ENCODE measurements around the gene ERMP1.

Gene ERMP1

DNA sequence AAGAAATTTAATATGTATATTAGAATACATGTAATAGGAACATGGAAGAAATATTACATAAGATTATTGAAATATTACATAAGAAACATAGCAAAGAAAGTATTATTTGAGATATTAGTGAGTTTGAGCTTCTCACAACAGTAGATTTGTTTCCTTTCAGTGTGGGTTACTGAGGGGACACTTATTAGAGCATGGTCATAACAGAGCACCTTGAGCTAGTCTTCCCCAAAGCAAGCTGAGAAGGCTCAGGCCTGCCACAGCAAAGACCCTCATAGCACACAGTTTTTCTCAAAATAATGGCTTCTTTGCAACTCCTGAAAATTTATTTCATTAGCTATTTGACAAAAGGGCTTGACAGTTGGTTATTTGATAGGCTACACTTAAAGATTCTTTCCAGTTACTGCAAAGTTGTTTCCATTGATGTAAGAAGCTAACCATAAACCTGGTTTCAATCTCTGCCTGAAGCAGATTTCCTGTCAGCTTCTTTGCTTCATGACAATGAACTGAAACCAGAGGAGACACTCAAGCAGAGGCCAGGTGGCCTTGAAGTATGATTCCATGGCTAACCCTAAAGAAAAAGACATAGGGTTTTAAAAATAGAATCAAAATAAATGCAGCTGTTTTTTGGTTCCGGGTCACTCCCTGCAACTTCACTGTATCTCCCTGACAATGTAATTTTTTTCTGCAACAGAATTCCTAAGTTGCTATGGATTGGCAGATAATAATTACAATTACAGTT lies 68.6 kb downstream of the ERMP1 start:
- no peaks in the 10 kb centered on the region for H3K27me3 ChIP-seq (ENCODE audit: control insufficient read depth, insufficient read depth, low read length)
- H3K36me3 ChIP-seq (ENCODE audit: control insufficient read depth, insufficient read depth, low read length) = peaks cover 15% of the 10 kb centered on the region
- H3K9me3 ChIP-seq (ENCODE audit: control insufficient read depth, insufficient read depth, low read length) = no peaks in the 10 kb centered on the region
- no peak overlapping the region for H3K4me3 ChIP-seq (ENCODE audit: low read depth, low read length)
- H3K4me1 ChIP-seq (ENCODE audit: control insufficient read depth, insufficient read depth, low read length) = peaks cover 2% of the 10 kb centered on the region
- no peak overlapping the region for H3K9ac ChIP-seq (ENCODE audit: low read depth, low read length)

GRCh38 chr9:5762421-5762820 lies 70.5 kb downstream of the ERMP1 start:
- H3K36me3 ChIP-seq (ENCODE audit: control insufficient read depth, insufficient read depth, low read length) = peaks cover 15% of the 10 kb centered on the region
- H3K27me3 ChIP-seq (ENCODE audit: control insufficient read depth, insufficient read depth, low read length) = no peaks in the 10 kb centered on the region
- H3K4me1 ChIP-seq (ENCODE audit: control insufficient read depth, insufficient read depth, low read length) = peaks cover 2% of the 10 kb centered on the region
- no peaks in the 10 kb centered on the region for H3K9me3 ChIP-seq (ENCODE audit: control insufficient read depth, insufficient read depth, low read length)
- H3K9ac ChIP-seq (ENCODE audit: low read depth, low read length) = no peak overlapping the region
- no peak overlapping the region for H3K4me3 ChIP-seq (ENCODE audit: low read depth, low read length)

DNA sequence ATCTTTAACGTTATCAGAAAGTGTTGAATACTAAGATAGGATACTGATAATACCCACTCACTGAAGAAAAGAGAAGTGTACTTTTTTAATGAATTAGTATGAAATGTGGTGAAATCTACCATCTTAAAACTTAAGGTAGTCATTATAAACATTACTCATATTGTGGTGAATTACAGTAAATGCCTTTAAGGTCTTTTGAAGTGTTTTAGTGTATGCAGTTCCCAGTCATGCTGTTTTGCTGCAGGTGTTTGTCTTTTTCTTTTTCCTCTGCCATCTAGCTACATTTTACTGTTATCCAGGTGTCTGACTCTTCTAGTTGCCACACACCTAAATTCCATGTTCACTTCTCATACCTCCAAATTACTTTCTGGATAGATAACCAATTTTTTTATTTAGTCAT lies 72.6 kb downstream of the ERMP1 start:
- Histone ChIP-seq H3K4me1 (ENCODE audit: control insufficient read depth, insufficient read depth, low read length) (peaks cover 2% of the 10 kb centered on the region), H3K9ac (ENCODE audit: low read depth, low read length) (no peak overlapping the region), H3K27me3 (ENCODE audit: control insufficient read depth, insufficient read depth, low read length) (no peaks in the 10 kb centered on the region), H3K9me3 (ENCODE audit: control insufficient read depth, insufficient read depth, low read length) (no peaks in the 10 kb centered on the region), H3K4me3 (ENCODE audit: low read depth, low read length) (no peak overlapping the region), H3K36me3 (ENCODE audit: control insufficient read depth, insufficient read depth, low read length) (peaks cover 9% of the 10 kb centered on the region)

DNA sequence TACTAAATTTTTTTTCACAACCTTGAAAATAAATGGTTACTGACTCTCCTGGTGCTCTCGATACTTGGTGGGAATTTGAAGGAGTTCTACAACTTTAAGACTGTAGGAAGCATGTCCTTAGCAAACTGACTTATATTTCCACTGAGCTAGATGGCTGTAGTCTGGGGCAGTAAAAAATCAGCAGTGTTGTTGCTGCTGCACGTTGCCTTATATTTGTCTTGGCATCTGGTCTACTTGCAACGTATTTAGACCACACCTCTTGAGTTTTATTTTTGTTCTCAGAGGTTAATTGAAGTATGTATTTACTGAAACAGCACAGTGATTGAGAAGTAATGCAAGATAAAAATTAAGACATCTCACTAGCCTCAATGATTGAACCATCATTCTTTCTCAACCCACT lies 76.3 kb downstream of the ERMP1 start:
- Histone ChIP-seq H3K9ac (ENCODE audit: low read depth, low read length) (no peak overlapping the region), H3K4me3 (ENCODE audit: low read depth, low read length) (no peak overlapping the region), H3K36me3 (ENCODE audit: control insufficient read depth, insufficient read depth, low read length) (no peaks in the 10 kb centered on the region), H3K27me3 (ENCODE audit: control insufficient read depth, insufficient read depth, low read length) (no peaks in the 10 kb centered on the region), H3K4me1 (ENCODE audit: control insufficient read depth, insufficient read depth, low read length) (peaks cover 2% of the 10 kb centered on the region), H3K9me3 (ENCODE audit: control insufficient read depth, insufficient read depth, low read length) (no peaks in the 10 kb centered on the region)

- Histone ChIP-seq H3K36me3 (ENCODE audit: control insufficient read depth, insufficient read depth, low read length) (no peaks in the 10 kb centered on the region), H3K9ac (ENCODE audit: low read depth, low read length) (no peak overlapping the region), H3K9me3 (ENCODE audit: control insufficient read depth, insufficient read depth, low read length) (no peaks in the 10 kb centered on the region), H3K4me3 (ENCODE audit: low read depth, low read length) (no peak overlapping the region), H3K27me3 (ENCODE audit: control insufficient read depth, insufficient read depth, low read length) (no peaks in the 10 kb centered on the region), H3K4me1 (ENCODE audit: control insufficient read depth, insufficient read depth, low read length) (no peaks in the 10 kb centered on the region)
These were observed 82.3 kb downstream of the ERMP1 start for GRCh38 chr9:5750569-5750968.

- H3K4me3 ChIP-seq (ENCODE audit: low read depth, low read length) = no peak overlapping the region
- H3K9ac ChIP-seq (ENCODE audit: low read depth, low read length) = no peak overlapping the region
- no peaks in the 10 kb centered on the region for H3K9me3 ChIP-seq (ENCODE audit: control insufficient read depth, insufficient read depth, low read length)
- no peaks in the 10 kb centered on the region for H3K36me3 ChIP-seq (ENCODE audit: control insufficient read depth, insufficient read depth, low read length)
- no peaks in the 10 kb centered on the region for H3K27me3 ChIP-seq (ENCODE audit: control insufficient read depth, insufficient read depth, low read length)
- H3K4me1 ChIP-seq (ENCODE audit: control insufficient read depth, insufficient read depth, low read length) = no peaks in the 10 kb centered on the region
These were observed 83.6 kb downstream of the ERMP1 start for GRCh38 chr9:5749306-5749705.

- H3K9me3 ChIP-seq (ENCODE audit: control insufficient read depth, insufficient read depth, low read length) = no peaks in the 10 kb centered on the region
- no peaks in the 10 kb centered on the region for H3K27me3 ChIP-seq (ENCODE audit: control insufficient read depth, insufficient read depth, low read length)
- no peaks in the 10 kb centered on the region for H3K4me1 ChIP-seq (ENCODE audit: control insufficient read depth, insufficient read depth, low read length)
- no peak overlapping the region for H3K9ac ChIP-seq (ENCODE audit: low read depth, low read length)
- no peaks in the 10 kb centered on the region for H3K36me3 ChIP-seq (ENCODE audit: control insufficient read depth, insufficient read depth, low read length)
- no peak overlapping the region for H3K4me3 ChIP-seq (ENCODE audit: low read depth, low read length)
These were observed 84.5 kb downstream of the ERMP1 start for GRCh38 chr9:5748438-5748837.

GRCh38 chr9:5743109-5743508 lies 89.8 kb downstream of the ERMP1 start:
- no peaks in the 10 kb centered on the region for H3K9me3 ChIP-seq (ENCODE audit: control insufficient read depth, insufficient read depth, low read length)
- no peaks in the 10 kb centered on the region for H3K4me1 ChIP-seq (ENCODE audit: control insufficient read depth, insufficient read depth, low read length)
- no peak overlapping the region for H3K4me3 ChIP-seq (ENCODE audit: low read depth, low read length)
- H3K9ac ChIP-seq (ENCODE audit: low read depth, low read length) = no peak overlapping the region
- H3K27me3 ChIP-seq (ENCODE audit: control insufficient read depth, insufficient read depth, low read length) = no peaks in the 10 kb centered on the region
- H3K36me3 ChIP-seq (ENCODE audit: control insufficient read depth, insufficient read depth, low read length) = no peaks in the 10 kb centered on the region

GRCh38 chr9:5736563-5737346 lies 96.2 kb downstream of the ERMP1 start:
- H3K9ac ChIP-seq (ENCODE audit: low read depth, low read length) = no peak overlapping the region
- no peaks in the 10 kb centered on the region for H3K4me1 ChIP-seq (ENCODE audit: control insufficient read depth, insufficient read depth, low read length)
- H3K27me3 ChIP-seq (ENCODE audit: control insufficient read depth, insufficient read depth, low read length) = no peaks in the 10 kb centered on the region
- no peaks in the 10 kb centered on the region for H3K9me3 ChIP-seq (ENCODE audit: control insufficient read depth, insufficient read depth, low read length)
- no peak overlapping the region for H3K4me3 ChIP-seq (ENCODE audit: low read depth, low read length)
- no peaks in the 10 kb centered on the region for H3K36me3 ChIP-seq (ENCODE audit: control insufficient read depth, insufficient read depth, low read length)

GRCh38 chr9:5735072-5735471 lies 97.8 kb downstream of the ERMP1 start:
- Histone ChIP-seq H3K9me3 (ENCODE audit: control insufficient read depth, insufficient read depth, low read length) (no peaks in the 10 kb centered on the region), H3K27me3 (ENCODE audit: control insufficient read depth, insufficient read depth, low read length) (no peaks in the 10 kb centered on the region), H3K4me1 (ENCODE audit: control insufficient read depth, insufficient read depth, low read length) (no peaks in the 10 kb centered on the region), H3K36me3 (ENCODE audit: control insufficient read depth, insufficient read depth, low read length) (no peaks in the 10 kb centered on the region), H3K9ac (ENCODE audit: low read depth, low read length) (no peak overlapping the region), H3K4me3 (ENCODE audit: low read depth, low read length) (no peak overlapping the region)
